Measurements from ENCODE around the gene MYO1H.

The MYO1H gene

GRCh38 chr12:109461049-109461845 lies 113.5 kb downstream of the MYO1H start:
- H3K23ac ChIP-seq (ENCODE audit: low read length) = no peak overlapping the region
- peak overlapping the region; percentile 79 for H4K12ac ChIP-seq (ENCODE audit: low read depth, low read length)
- H3K9me3 ChIP-seq (ENCODE audit: insufficient read depth, low read depth, low read length) = no peaks in the 10 kb centered on the region
- H2BK5ac ChIP-seq (ENCODE audit: low read depth, low read length, poor library complexity) = peak overlapping the region; percentile 99
- peak overlapping the region; percentile 100 for H4K91ac ChIP-seq (ENCODE audit: low read depth, low read length)
- H3K4me1 ChIP-seq (ENCODE audit: control insufficient read depth in 1 of 2, insufficient read depth in 2 of 2, low read length in 2 of 2) = peaks cover 61 to 66% of the 10 kb centered on the region in 2 experiments
- H3K79me1 ChIP-seq (ENCODE audit: low read length) = peaks cover 46% of the 10 kb centered on the region
- no peaks in the 10 kb centered on the region for H3K27me3 ChIP-seq (ENCODE audit: insufficient read depth, low read length)
- H3K36me3 ChIP-seq (ENCODE audit: control insufficient read depth in 1 of 2, insufficient read depth in 2 of 2, low read length in 2 of 2) = peaks cover 35 to 42% of the 10 kb centered on the region in 2 experiments
- WGBS (ENCODE audit: extremely low coverage, insufficient coverage, insufficient read length) = no CpG with 5 or more reads among the region's 8 CpGs
- peak overlapping the region; percentile 99 for H2BK12ac ChIP-seq (ENCODE audit: low read length)
- H2BK120ac ChIP-seq (ENCODE audit: insufficient read depth, low read length, poor library complexity) = peak overlapping the region; percentile 100
- H3K9ac ChIP-seq (ENCODE audit: low read length) = no peak overlapping the region
- H3K4ac ChIP-seq (ENCODE audit: low read depth, low read length) = peak overlapping the region; percentile 99
- H3K27ac ChIP-seq (ENCODE audit: low read depth, low read length) = peak overlapping the region; percentile 98
- peak overlapping the region; percentile 0 for H3K4me2 ChIP-seq (ENCODE audit: low read length)
- H3K4me3 ChIP-seq (ENCODE audit: low read depth, low read length) = no peak overlapping the region
- H4K8ac ChIP-seq (ENCODE audit: low read depth, low read length) = peak overlapping the region; percentile 97
- H2AK5ac ChIP-seq (ENCODE audit: low read length) = peak overlapping the region; percentile 100
- H3K79me2 ChIP-seq (ENCODE audit: control insufficient read depth, insufficient read depth, low read length, poor library complexity) = peaks cover 35% of the 10 kb centered on the region
- peak overlapping the region; percentile 100 for H3K18ac ChIP-seq (ENCODE audit: low read length)
- H3K14ac ChIP-seq (ENCODE audit: low read length) = peak overlapping the region; percentile 99
- no peak for DNase-seq
- peak overlapping the region; percentile 91 for H2AFZ ChIP-seq (ENCODE audit: insufficient read depth, low read length, poor library complexity)

- peak overlapping the region; percentile 99 for H2BK12ac ChIP-seq (ENCODE audit: low read length)
- peak overlapping the region; percentile 100 for H4K91ac ChIP-seq (ENCODE audit: low read depth, low read length)
- H3K4ac ChIP-seq (ENCODE audit: low read depth, low read length) = peak overlapping the region; percentile 99
- H3K4me1 ChIP-seq (ENCODE audit: control insufficient read depth in 1 of 2, insufficient read depth in 2 of 2, low read length in 2 of 2) = peaks cover 65 to 71% of the 10 kb centered on the region in 2 experiments
- peaks cover 50% of the 10 kb centered on the region for H3K79me1 ChIP-seq (ENCODE audit: low read length)
- H3K36me3 ChIP-seq (ENCODE audit: control insufficient read depth in 1 of 2, insufficient read depth in 2 of 2, low read length in 2 of 2) = peaks cover 39 to 41% of the 10 kb centered on the region in 2 experiments
- H3K27ac ChIP-seq (ENCODE audit: low read depth, low read length) = peak overlapping the region; percentile 98
- H3K18ac ChIP-seq (ENCODE audit: low read length) = peak overlapping the region; percentile 100
- peak overlapping the region; percentile 79 for H4K12ac ChIP-seq (ENCODE audit: low read depth, low read length)
- H3K9me3 ChIP-seq (ENCODE audit: insufficient read depth, low read depth, low read length) = no peaks in the 10 kb centered on the region
- H2BK5ac ChIP-seq (ENCODE audit: low read depth, low read length, poor library complexity) = peak overlapping the region; percentile 99
- peak overlapping the region; percentile 91 for H2AFZ ChIP-seq (ENCODE audit: insufficient read depth, low read length, poor library complexity)
- H3K4me3 ChIP-seq (ENCODE audit: low read depth, low read length) = no peak overlapping the region
- H3K79me2 ChIP-seq (ENCODE audit: control insufficient read depth, insufficient read depth, low read length, poor library complexity) = peaks cover 35% of the 10 kb centered on the region
- H2AK5ac ChIP-seq (ENCODE audit: low read length) = peak overlapping the region; percentile 100
- DNase-seq = peak in 1 of 2 donors; percentile 32
- peak overlapping the region; percentile 97 for H4K8ac ChIP-seq (ENCODE audit: low read depth, low read length)
- peak overlapping the region; percentile 100 for H2BK120ac ChIP-seq (ENCODE audit: insufficient read depth, low read length, poor library complexity)
- H3K9ac ChIP-seq (ENCODE audit: low read length) = peak overlapping the region; percentile 8
- no peak overlapping the region for H3K23ac ChIP-seq (ENCODE audit: low read length)
- H3K14ac ChIP-seq (ENCODE audit: low read length) = peak overlapping the region; percentile 99
- H3K27me3 ChIP-seq (ENCODE audit: insufficient read depth, low read length) = no peaks in the 10 kb centered on the region
- WGBS (ENCODE audit: extremely low coverage, insufficient coverage, insufficient read length) = no CpG with 5 or more reads among the region's 13 CpGs
- peak overlapping the region; percentile 51 for H3K4me2 ChIP-seq (ENCODE audit: low read length)
These were observed 114.4 kb downstream of the MYO1H start for GRCh38 chr12:109461846-109462756.

GRCh38 chr12:109462868-109463692 lies 115.4 kb downstream of the MYO1H start:
- Histone ChIP-seq H4K91ac (ENCODE audit: low read depth, low read length) (peak overlapping the region; percentile 90), H3K23ac (ENCODE audit: low read length) (no peak overlapping the region), H3K4me2 (ENCODE audit: low read length) (peak overlapping the region; percentile 51), H3K27me3 (ENCODE audit: insufficient read depth, low read length) (no peaks in the 10 kb centered on the region), H2AK5ac (ENCODE audit: low read length) (peak overlapping the region; percentile 73), H4K8ac (ENCODE audit: low read depth, low read length) (peak overlapping the region; percentile 80), H3K14ac (ENCODE audit: low read length) (peak overlapping the region; percentile 70), H3K79me1 (ENCODE audit: low read length) (peaks cover 56% of the 10 kb centered on the region), H3K18ac (ENCODE audit: low read length) (peak overlapping the region; percentile 23), H3K9ac (ENCODE audit: low read length) (peak overlapping the region; percentile 71), H3K9me3 (ENCODE audit: insufficient read depth, low read depth, low read length) (no peaks in the 10 kb centered on the region), H3K4me1 (ENCODE audit: control insufficient read depth in 1 of 2, insufficient read depth in 2 of 2, low read length in 2 of 2) (peaks cover 72 to 78% of the 10 kb centered on the region in 2 experiments), H3K79me2 (ENCODE audit: control insufficient read depth, insufficient read depth, low read length, poor library complexity) (peaks cover 39% of the 10 kb centered on the region), H4K12ac (ENCODE audit: low read depth, low read length) (peak overlapping the region; percentile 4), H2BK12ac (ENCODE audit: low read length) (peak overlapping the region; percentile 80), H3K4ac (ENCODE audit: low read depth, low read length) (peak overlapping the region; percentile 85), H2BK5ac (ENCODE audit: low read depth, low read length, poor library complexity) (peak overlapping the region; percentile 99), H2AFZ (ENCODE audit: insufficient read depth, low read length, poor library complexity) (peak overlapping the region; percentile 3), H3K27ac (ENCODE audit: low read depth, low read length) (peak overlapping the region; percentile 98), H3K36me3 (ENCODE audit: control insufficient read depth in 1 of 2, insufficient read depth in 2 of 2, low read length in 2 of 2) (peaks cover 42% of the 10 kb centered on the region in 2 experiments), H3K4me3 (ENCODE audit: low read depth, low read length) (no peak overlapping the region), H2BK120ac (ENCODE audit: insufficient read depth, low read length, poor library complexity) (peak overlapping the region; percentile 88)
- no CpG with 5 or more reads among the region's 14 CpGs for WGBS (ENCODE audit: extremely low coverage, insufficient coverage, insufficient read length)
- peak; percentile 71 to 82 for DNase-seq

Data from trophoblast cell (in vitro differentiated cells and primary cell).